Measurements from ENCODE around the gene CLIP3.

DNA sequence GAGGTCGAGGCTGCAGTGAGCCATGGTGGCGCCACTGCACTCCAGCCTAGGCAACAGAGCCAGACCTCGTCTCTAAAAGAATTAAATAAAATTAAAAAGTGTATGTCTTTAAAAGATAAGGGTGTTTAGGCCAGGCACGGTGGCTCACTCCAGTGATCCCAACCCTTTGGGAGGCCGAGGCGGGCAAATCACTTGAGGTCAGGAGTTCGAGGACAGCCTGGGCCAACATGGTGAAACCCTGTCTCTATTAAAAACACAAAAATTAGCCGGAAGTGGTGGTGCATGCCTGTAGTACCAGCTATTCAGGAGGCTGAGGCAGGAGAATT, 45.1 kb downstream of the CLIP3 start:
- TF ChIP-seq, protein P1, sequence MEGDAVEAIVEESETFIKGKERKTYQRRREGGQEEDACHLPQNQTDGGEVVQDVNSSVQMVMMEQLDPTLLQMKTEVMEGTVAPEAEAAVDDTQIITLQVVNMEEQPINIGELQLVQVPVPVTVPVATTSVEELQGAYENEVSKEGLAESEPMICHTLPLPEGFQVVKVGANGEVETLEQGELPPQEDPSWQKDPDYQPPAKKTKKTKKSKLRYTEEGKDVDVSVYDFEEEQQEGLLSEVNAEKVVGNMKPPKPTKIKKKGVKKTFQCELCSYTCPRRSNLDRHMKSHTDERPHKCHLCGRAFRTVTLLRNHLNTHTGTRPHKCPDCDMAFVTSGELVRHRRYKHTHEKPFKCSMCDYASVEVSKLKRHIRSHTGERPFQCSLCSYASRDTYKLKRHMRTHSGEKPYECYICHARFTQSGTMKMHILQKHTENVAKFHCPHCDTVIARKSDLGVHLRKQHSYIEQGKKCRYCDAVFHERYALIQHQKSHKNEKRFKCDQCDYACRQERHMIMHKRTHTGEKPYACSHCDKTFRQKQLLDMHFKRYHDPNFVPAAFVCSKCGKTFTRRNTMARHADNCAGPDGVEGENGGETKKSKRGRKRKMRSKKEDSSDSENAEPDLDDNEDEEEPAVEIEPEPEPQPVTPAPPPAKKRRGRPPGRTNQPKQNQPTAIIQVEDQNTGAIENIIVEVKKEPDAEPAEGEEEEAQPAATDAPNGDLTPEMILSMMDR (IDR thresholded peaks at IDR 0.05; ENCODE audit: insufficient read depth, low read length) = no peak
- TF ChIP-seq, protein P2, sequence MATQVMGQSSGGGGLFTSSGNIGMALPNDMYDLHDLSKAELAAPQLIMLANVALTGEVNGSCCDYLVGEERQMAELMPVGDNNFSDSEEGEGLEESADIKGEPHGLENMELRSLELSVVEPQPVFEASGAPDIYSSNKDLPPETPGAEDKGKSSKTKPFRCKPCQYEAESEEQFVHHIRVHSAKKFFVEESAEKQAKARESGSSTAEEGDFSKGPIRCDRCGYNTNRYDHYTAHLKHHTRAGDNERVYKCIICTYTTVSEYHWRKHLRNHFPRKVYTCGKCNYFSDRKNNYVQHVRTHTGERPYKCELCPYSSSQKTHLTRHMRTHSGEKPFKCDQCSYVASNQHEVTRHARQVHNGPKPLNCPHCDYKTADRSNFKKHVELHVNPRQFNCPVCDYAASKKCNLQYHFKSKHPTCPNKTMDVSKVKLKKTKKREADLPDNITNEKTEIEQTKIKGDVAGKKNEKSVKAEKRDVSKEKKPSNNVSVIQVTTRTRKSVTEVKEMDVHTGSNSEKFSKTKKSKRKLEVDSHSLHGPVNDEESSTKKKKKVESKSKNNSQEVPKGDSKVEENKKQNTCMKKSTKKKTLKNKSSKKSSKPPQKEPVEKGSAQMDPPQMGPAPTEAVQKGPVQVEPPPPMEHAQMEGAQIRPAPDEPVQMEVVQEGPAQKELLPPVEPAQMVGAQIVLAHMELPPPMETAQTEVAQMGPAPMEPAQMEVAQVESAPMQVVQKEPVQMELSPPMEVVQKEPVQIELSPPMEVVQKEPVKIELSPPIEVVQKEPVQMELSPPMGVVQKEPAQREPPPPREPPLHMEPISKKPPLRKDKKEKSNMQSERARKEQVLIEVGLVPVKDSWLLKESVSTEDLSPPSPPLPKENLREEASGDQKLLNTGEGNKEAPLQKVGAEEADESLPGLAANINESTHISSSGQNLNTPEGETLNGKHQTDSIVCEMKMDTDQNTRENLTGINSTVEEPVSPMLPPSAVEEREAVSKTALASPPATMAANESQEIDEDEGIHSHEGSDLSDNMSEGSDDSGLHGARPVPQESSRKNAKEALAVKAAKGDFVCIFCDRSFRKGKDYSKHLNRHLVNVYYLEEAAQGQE (IDR thresholded peaks at IDR 0.05; ENCODE audit: insufficient replicate concordance, low read depth) = no peak
